HG02571 (cell line): Measurements from ENCODE around the gene KNDC1.

Experiments
- ATAC-seq: cut with Tn5 transposase; IDR thresholded peaks from one replicate; pipeline ENCODE4 v1.9.1; 2021; ENCODE audit warnings: mild to moderate bottlenecking, moderate library complexity; ENCODE audit not compliant: unreplicated experiment

Gene KNDC1

GRCh38 chr10:133270773-133271297 lies 110.8 kb downstream of the KNDC1 start:
- no peak for ATAC-seq

- ATAC-seq: no peak
Observed at GRCh38 chr10:133271521-133272300, 111.7 kb downstream of the KNDC1 start.

- ATAC-seq: no peak
Observed at GRCh38 chr10:133272301-133272963, 112.4 kb downstream of the KNDC1 start.

GRCh38 chr10:133272964-133273420 lies 113.0 kb downstream of the KNDC1 start:
- ATAC-seq: no peak

- ATAC-seq: no peak
Observed at GRCh38 chr10:133273534-133274143, 113.6 kb downstream of the KNDC1 start.

- peak; percentile 49 for ATAC-seq
Observed at GRCh38 chr10:133274751-133275683, 115.0 kb downstream of the KNDC1 start.

- ATAC-seq: peak; percentile 36
Observed at GRCh38 chr10:133275684-133276092, 115.7 kb downstream of the KNDC1 start.
